ENCODE results near the gene SNTG2. TPM values are rescaled to one million over a fixed set of nuclear protein-coding genes. Genes with fewer than 3 reads are reported as not detected.

SNTG2 gene
- total and polyA plus RNA-seq, 4 donors, result not detected

GRCh38 chr2:1398191-1398590 is 447.5 kb downstream of the SNTG2 start:
- H3K9me3 ChIP-seq (ENCODE audit: control insufficient read depth in 4 of 4, low read length in 3 of 4), result no peaks in the 10 kb centered on the region
- H3K27ac ChIP-seq (ENCODE audit: low read depth in 1 of 2, low read length in 2 of 2), result no peak overlapping the region
- TF ChIP-seq JUND (IDR thresholded peaks at IDR 0.05), result no peak
- TF ChIP-seq CTCF (IDR thresholded peaks at IDR 0.05; ENCODE audit: low read depth, low read length, missing input control), result no peak
- peaks cover 0 to 4% (median 1%) of the 10 kb centered on the region in 4 donors for H3K27me3 ChIP-seq (ENCODE audit: control insufficient read depth in 4 of 4, insufficient read depth in 4 of 4, low read length in 3 of 4)
- no peak for DNase-seq (ENCODE audit: low spot score)
- 74% methylated on average over 7 of the region's 7 CpGs for WGBS
- H3K36me3 ChIP-seq (ENCODE audit: control insufficient read depth in 4 of 4, insufficient read depth in 3 of 4, low read depth in 1 of 4, low read length in 3 of 4), result no peaks in the 10 kb centered on the region
- H3K4me3 ChIP-seq (ENCODE audit: low read depth in 1 of 3, low read length in 3 of 3), result no peak overlapping the region
- H3K4me1 ChIP-seq (ENCODE audit: control insufficient read depth in 4 of 4, insufficient read depth in 4 of 4, low read length in 3 of 4), result no peaks in the 10 kb centered on the region
- no peak overlapping the region for H3K9ac ChIP-seq (ENCODE audit: low read depth in 1 of 2, low read length in 2 of 2)

GRCh38 chr2:1400943-1401735 is 450.5 kb downstream of the SNTG2 start:
- 72% methylated on average over 8 of the region's 8 CpGs for WGBS
- no peak for DNase-seq (ENCODE audit: low spot score)
- Histone ChIP-seq H3K9me3 (ENCODE audit: control insufficient read depth in 4 of 4, low read length in 3 of 4) (no peaks in the 10 kb centered on the region), H3K36me3 (ENCODE audit: control insufficient read depth in 4 of 4, insufficient read depth in 3 of 4, low read depth in 1 of 4, low read length in 3 of 4) (no peaks in the 10 kb centered on the region), H3K4me1 (ENCODE audit: control insufficient read depth in 4 of 4, insufficient read depth in 4 of 4, low read length in 3 of 4) (no peaks in the 10 kb centered on the region), H3K4me3 (ENCODE audit: low read depth in 1 of 3, low read length in 3 of 3) (no peak overlapping the region), H3K9ac (ENCODE audit: low read depth in 1 of 2, low read length in 2 of 2) (no peak overlapping the region), H3K27me3 (ENCODE audit: control insufficient read depth in 4 of 4, insufficient read depth in 4 of 4, low read length in 3 of 4) (peaks cover 0 to 4% (median 1%) of the 10 kb centered on the region in 4 donors), H3K27ac (ENCODE audit: low read depth in 1 of 2, low read length in 2 of 2) (no peak overlapping the region)
- TF ChIP-seq EGR1 (IDR thresholded peaks at IDR 0.05; ENCODE audit: low read depth in 2 of 2), result no peak
- no peak for TF ChIP-seq ATF3 (IDR thresholded peaks at IDR 0.05)
- no peak for TF ChIP-seq ZBTB33 (IDR thresholded peaks at IDR 0.05)
- TF ChIP-seq FOXA2 (IDR thresholded peaks at IDR 0.05), result no peak
- no peak for TF ChIP-seq TAF1 (conservative IDR thresholded peaks at IDR 0.05)
- no peak for TF ChIP-seq REST (IDR thresholded peaks at IDR 0.05)
- no peak for TF ChIP-seq YY1 (IDR thresholded peaks at IDR 0.05)
- no peak for TF ChIP-seq FOXA1 (IDR thresholded peaks at IDR 0.05)
- no peak for TF ChIP-seq HNF4G (IDR thresholded peaks at IDR 0.05)
- no peak for TF ChIP-seq RXRA (IDR thresholded peaks at IDR 0.05)
- no peak for TF ChIP-seq RAD21 (IDR thresholded peaks at IDR 0.05)
- no peak for TF ChIP-seq GABPA (IDR thresholded peaks at IDR 0.05 in 1 of 2, conservative IDR thresholded peaks at IDR 0.05 in 1 of 2)
- TF ChIP-seq NR2F2 (IDR thresholded peaks at IDR 0.05), result no peak
- no peak for TF ChIP-seq SP1 (IDR thresholded peaks at IDR 0.05)
- no peak for TF ChIP-seq CTCF (IDR thresholded peaks at IDR 0.05; ENCODE audit: low read depth, low read length, missing input control)
